Hematopoietic multipotent progenitor cell treated with erythropoietin and hydrocortisone succinate and interleukin-3 and kit ligand, for 17 days (in vitro differentiated cells): Measurements from ENCODE around the gene MAP3K5.
"Not testable (repeated sequence)": the region's sequence is repeated elsewhere in the genome, so short reads cannot be mapped to it uniquely, and the experiment has no call there.

Experiments used
- DNase-seq: peaks from one replicate; pipeline ENCODE4 v3.0.0-alpha.2; 2015; ENCODE audit warnings: low spot score

MAP3K5 gene

GRCh38 chr6:136721467-136721866 is 70.8 kb downstream of the MAP3K5 start:
- no peak for DNase-seq

DNA sequence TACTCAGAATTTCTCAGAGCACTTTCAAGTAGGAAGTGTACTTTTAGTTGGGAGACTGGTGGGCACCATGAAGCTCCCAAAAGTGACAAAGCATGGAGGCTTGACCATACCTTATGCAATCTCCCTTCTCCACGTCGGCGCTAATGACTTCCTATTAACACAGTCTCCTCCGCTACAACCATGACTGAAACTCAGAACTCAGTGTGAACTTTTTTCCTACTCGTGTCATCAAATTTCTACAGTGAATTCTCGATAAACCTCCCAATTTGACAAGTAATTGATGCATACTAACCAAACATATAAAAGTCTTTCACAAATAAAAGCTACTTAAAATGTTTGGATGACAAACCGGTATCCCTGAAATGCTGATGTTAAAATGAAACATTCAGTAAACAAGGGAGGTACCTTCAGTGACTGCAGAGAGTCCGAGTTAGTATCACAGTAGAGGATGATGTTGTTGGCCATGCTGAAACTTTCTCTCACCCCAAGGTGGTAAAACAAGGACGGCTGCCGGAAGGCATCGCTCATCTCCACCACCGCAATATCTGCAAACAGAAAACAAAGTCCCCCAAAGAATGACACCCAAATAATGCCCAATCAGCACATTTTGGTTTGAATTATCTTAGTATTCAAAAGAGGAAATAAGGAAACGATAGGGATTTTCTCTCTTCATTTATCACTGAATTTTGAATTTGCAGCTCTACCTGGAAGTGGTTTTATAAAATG is 72.1 kb downstream of the MAP3K5 start:
- DNase-seq: no peak

DNA sequence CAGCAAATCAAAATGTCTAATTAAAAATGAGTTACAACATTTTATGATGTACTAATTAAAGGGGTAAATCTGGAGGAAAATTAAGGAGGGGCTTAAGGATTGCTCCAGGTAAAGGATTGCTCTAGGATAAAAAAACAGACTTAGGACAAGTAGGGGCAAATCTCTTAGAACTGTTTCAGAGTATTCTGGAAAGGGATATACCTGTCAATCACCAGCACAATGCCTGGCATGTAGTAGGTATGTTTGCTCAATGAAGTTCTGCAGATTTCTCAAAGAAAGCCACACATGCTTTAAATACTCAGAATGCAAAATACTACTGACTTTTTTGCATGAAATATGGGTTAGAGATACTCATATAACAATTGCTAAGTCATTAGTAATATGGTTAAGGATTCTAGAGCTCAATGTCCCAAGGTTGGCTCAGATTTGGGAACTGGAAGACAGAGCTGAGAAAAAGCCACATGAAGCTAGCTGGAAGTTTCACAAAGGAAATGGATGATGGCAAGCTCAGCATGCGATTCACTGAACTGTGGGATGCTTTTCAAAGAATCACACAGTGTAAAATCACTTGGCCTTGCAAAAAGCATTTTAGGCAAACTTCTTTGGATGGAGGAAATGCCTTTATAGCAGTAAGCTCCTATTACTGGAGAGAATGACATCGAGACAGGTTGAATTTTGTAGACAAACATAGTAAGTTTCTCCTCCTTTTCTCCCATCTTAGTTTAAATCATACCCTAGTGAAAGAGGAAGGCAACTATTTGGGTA is 72.8 kb downstream of the MAP3K5 start:
- no peak for DNase-seq

DNA sequence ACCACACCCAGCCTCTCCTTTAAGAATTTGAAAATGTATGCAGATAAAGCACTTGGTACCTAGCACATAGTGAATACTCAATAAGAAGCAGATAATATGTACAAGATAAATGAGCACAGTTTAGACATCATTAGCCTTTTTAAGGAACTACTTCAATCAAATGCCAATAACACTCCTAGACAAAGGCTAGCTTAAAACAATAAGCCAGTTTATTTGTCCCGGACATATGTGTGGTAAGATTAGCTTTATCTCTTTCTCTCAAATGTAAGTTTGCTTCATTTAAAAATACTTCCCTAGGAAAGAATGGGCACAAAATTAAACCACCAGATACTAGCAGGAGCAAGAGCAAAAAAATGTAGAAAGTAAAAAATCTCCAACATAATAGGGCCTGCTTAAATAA is 73.8 kb downstream of the MAP3K5 start:
- DNase-seq: no peak

GRCh38 chr6:136717716-136717990 is 74.6 kb downstream of the MAP3K5 start:
- DNase-seq: no peak

GRCh38 chr6:136716917-136717715 is 75.2 kb downstream of the MAP3K5 start:
- DNase-seq: no peak

GRCh38 chr6:136712642-136713041 is 79.6 kb downstream of the MAP3K5 start:
- not testable (repeated sequence) for DNase-seq

GRCh38 chr6:136711644-136712043 is 80.6 kb downstream of the MAP3K5 start:
- no peak for DNase-seq

- no peak for DNase-seq
Measured at GRCh38 chr6:136710877-136711552, 81.3 kb downstream of the MAP3K5 start.

DNA sequence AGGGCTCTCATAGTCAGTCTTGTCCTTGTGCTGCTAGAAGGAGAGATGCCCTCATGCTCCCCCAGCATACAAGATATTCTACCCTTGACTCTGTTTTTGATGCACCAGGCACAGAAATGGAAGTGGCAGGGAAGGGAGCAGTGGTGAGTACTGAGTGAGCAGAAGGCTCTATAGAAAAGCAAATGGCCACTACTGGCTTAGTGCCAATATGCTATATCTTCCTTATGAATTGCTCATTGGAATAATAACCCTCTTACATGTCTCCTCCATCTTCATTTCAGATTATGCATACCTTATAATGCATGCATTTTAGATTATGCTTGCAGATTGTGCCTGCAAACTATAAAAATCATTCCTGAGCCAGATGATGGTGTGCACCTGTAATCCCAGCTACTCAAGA is 82.8 kb downstream of the MAP3K5 start:
- no peak for DNase-seq

DNA sequence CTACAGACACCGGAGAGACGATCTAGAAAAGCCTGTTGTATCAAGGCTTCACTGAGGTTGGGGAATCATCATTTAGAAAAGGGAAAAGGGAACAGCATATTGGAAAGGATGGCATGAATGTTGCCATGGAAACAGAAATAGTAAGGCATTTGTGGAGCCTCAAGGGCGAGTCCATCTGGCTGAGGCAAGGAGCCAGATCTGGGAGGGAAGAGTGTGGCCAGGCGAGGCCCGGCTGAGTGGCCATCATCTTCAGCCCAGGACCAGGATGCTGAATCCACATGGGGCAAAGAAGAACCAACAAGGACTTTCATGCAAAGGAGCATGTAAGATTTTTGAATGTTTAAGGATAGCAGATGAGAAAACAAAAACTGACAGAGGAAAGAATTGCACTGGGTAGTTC is 85.8 kb downstream of the MAP3K5 start:
- no peak for DNase-seq

DNA sequence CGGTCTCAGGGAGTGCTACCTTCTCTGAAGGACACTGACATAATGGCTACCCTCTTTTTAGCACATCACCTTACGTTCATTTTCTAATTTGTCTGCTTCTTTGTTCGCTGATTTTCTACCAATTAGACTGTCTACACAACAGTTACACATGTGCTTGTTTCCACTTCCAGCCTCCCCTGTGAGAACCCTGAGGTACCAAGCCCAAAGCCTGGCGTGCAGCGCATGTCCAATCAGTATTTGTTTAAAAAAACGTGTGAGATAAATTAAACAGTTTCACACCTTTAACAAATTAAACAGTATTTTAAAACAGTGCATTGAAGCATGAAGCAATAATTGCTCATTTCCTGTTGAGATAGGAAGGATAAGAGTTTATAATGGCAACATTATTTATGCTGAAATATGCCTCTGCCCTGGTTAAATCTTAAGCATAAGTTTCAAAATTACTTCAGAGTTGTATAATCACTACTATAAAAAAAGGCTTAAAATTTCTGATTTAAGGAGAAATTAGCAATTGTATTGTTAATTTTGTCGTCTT is 88.9 kb downstream of the MAP3K5 start:
- no peak for DNase-seq

DNA sequence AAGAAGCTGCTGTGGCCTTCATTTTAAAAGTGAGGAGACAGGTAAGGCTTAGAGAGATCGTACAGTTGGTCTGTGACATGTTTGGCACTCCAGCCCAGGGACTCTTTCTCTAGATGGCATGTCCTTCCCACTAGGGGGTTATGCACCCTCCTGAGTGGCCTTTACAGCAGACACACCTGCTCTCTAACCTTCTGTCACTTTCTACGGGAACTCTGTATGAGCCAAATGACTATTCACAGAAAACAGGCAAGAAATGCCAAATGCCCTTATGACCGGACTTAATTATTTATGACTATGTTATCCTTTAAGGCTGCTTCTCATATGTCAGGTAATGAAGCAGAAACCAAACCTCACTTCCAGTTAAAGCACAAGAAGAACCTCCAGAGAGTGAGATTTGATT is 91.2 kb downstream of the MAP3K5 start:
- DNase-seq: no peak

DNA sequence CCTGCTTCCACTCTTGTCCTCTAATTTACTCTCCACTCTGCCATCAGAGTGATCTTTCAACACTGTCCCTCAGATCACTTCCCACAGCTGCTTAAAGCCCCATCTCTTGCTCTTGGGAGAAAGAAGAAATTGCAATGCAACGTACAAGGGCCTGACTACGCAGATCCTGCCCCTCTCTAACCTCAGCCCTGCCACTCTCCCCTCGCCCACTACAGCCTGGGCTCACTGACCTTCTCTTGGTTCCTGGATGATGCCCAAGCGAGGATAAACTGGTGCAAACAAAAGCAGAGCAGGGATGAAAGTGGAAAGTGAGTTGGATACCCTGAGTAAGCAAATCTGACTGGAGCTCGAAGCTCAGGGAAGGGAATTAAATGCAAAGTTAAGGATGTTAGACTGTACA is 92.9 kb downstream of the MAP3K5 start:
- DNase-seq: no peak

DNA sequence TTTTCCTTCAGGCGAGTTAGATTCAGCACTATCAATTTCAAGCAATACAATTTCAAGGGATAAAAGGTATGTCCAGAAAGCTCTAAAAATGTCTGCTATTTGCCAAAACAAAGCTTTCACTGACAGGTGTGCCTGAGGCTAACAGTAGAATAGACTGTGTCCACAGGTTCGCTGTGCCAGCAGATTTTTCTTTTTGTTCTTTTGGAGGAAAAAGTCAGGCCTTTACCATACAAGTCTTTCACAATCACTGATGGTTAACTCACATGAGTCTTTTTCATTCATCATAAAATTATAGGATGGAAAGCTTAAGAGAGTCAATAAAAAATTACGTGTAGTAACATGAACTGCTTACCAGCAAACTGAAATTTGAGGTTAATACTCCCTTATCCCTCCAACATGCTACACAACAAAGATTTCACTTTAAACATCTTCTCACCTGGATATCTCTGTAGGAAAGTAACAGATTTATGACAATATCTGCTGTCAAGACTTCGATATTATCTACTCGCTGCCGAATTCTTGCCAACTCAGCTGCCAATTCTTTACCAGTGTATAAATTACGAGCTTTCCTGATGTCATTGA is 95.4 kb downstream of the MAP3K5 start:
- no peak for DNase-seq

DNA sequence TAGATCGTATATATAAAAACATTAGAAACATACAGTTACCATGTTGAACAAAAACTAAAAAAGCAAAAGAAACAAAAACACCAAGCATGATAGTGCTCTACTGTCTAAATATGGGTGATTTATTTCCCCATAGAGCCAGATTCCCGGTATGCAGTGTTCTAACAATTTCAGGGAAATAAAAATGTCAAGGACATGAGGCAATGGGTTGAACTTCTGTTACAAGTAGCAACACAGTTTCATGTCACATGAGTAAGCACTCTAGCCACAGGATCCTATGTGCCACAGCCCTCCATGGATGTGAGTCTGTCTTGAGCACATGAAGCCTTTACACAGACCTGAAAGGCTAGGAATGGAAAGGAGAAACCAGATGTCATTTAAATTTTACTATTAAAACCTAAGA is 96.0 kb downstream of the MAP3K5 start:
- no peak for DNase-seq

DNA sequence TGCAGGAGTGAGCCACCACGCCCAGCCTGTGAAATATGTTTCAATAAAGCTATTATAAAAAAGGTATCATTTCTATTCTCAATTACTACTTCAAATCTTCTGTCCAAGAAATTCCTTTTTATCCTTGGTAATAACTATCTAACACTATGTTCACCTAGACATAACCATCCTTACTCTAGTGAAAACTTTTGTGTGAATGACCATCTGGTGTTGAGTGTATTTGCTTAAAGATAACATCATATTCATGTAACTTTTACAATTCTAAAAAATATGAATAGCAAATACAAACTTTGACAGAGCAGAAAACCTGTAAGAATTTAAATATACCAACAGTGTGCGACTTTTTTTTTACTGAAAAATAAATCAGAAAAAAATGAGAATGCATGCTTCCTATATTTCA is 96.9 kb downstream of the MAP3K5 start:
- DNase-seq: no peak

DNA sequence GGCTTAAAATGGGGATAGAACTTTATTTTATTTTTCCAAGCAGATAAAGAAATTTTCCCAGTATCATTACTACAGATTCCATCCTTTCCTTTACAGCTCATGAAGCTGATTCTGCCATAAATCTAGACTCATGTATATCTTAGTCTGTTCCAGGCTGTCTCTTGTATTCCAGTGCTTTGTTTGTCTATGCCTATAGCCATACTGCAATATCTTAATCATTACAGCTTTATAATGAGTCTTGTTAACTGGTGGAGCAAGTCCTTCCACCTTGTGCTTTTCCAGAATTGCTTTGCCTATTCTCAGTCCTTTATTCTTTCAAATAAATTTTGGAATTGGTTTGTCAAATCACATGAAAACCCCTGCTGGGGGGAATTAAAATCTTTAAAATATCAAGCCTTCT is 99.2 kb downstream of the MAP3K5 start:
- DNase-seq: no peak

DNA sequence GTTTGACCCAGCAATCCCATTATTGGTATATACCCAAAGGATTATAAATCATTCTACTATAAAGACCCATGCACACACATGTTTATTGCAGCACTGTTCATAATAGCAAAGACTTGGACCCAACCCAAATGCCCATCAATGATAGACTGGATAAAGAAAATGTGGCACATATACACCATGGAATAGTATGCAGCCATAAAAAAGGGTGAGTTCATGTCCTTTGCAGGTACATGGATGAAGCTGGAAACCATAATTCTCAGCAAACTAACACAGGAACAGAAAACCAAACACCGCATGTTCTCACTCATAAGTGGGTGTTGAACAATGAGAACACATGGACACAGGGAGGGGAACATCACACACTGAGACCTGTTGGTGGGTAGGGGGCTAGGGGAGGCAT is 104.4 kb downstream of the MAP3K5 start:
- not testable (repeated sequence) for DNase-seq

DNA sequence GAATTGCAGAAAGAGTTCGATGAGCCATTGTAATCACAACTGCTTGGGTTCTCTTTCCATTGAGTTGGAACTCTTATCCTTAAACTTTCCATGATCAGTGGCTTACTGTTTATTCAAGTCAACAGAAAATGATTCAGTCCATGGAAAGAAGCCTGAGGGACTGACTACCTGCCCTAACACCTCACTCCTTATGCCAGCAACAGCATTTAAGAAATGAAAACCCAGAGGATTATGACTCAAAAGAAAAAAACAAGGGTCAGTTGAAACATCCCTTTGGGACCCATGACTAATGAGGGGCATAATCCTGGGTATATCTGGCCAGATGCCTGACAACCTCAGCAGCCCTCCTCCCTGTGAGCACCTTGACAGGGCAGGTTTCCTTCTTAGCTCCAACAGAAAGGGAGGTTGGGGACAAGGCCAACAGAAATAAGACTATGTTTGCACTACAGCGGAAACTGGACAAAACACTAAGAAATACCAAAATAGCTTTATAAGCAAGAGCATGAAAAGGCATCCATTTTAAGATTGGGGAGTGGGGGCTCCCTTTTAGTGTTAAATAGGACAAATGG is 106.7 kb downstream of the MAP3K5 start:
- no peak for DNase-seq

- no peak for DNase-seq
Measured at GRCh38 chr6:136684466-136684865, 107.8 kb downstream of the MAP3K5 start.
